ENCODE data around the gene RBM24.

RBM24 gene

DNA sequence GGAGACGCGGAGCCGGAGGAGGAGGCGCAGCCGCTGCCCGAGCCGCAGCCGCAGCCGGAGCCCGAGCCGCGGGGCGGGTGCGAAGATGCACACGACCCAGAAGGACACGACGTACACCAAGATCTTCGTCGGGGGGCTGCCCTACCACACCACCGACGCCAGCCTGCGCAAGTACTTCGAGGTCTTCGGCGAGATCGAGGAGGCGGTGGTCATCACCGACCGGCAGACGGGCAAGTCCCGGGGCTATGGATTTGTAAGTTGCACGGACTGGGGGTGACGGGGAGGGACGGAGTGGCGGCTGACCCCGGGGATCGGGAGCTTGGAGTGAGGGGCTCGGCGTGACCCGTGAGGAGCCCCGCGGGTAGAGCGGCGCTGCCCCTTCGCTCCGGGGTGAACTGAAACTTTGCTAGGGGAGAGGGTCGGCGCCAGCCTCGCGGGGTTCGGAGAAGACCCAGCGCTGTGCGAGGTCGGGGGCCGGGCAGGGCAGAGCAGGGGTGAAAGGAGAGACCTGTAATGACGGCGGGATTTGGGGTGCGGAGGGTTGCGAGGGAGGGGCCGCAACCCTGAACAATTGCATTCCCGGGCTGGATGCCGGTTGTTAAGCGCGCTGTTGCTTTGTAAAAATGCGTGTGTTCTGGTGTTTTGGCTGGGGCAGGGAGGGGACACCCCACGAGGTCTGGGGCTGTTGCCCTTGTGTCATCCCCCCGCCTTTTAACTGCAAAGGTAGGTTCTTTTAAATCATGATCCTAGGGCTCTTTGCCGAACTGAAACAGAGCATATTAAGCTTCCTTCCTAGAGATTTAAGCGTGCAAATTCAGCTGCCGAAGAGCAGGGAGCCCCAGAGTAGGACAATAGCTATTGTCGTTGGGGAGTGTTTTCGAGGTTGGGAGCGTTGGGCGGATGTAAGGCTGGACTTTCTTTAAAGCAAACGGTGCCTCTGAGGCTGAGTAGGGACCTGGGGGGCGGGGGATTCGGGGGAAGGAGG, 628 bp downstream of the RBM24 start:
- no peak for DNase-seq (ENCODE audit: low read depth)
- TF ChIP-seq, protein P1, sequence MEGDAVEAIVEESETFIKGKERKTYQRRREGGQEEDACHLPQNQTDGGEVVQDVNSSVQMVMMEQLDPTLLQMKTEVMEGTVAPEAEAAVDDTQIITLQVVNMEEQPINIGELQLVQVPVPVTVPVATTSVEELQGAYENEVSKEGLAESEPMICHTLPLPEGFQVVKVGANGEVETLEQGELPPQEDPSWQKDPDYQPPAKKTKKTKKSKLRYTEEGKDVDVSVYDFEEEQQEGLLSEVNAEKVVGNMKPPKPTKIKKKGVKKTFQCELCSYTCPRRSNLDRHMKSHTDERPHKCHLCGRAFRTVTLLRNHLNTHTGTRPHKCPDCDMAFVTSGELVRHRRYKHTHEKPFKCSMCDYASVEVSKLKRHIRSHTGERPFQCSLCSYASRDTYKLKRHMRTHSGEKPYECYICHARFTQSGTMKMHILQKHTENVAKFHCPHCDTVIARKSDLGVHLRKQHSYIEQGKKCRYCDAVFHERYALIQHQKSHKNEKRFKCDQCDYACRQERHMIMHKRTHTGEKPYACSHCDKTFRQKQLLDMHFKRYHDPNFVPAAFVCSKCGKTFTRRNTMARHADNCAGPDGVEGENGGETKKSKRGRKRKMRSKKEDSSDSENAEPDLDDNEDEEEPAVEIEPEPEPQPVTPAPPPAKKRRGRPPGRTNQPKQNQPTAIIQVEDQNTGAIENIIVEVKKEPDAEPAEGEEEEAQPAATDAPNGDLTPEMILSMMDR (IDR thresholded peaks at IDR 0.05; ENCODE audit: control insufficient read depth, insufficient read depth, low read depth, low read length, missing control alignments) = no peak
- H3K4me3 ChIP-seq (ENCODE audit: control insufficient read depth, low read depth, low read length) = peak overlapping the region; percentile 92

DNA sequence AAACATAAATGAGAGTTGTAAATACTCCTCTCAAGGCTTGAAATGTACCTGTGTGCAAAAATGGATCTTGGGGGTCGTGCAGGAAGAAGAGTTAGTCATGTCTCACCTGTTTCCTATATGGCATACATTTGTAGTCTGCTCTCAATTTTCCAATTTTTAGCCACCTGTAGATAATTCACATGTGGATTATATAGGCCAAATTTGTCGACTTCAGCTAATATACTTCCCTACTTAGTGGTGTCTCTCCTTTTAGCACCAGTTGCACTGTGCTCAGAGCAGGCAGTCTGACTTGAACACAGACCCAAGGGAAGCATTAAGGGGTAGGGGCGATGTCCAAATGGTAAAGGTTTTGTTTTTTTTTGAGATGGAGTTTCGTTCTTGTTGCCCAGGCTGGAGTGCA, 1.9 kb downstream of the RBM24 start:
- H3K4me3 ChIP-seq (ENCODE audit: control insufficient read depth, low read depth, low read length) = peak overlapping the region; percentile 92
- TF ChIP-seq, protein P1 (IDR thresholded peaks at IDR 0.05; ENCODE audit: control insufficient read depth, insufficient read depth, low read depth, low read length, missing control alignments) = no peak
- DNase-seq (ENCODE audit: low read depth) = no peak

DNA sequence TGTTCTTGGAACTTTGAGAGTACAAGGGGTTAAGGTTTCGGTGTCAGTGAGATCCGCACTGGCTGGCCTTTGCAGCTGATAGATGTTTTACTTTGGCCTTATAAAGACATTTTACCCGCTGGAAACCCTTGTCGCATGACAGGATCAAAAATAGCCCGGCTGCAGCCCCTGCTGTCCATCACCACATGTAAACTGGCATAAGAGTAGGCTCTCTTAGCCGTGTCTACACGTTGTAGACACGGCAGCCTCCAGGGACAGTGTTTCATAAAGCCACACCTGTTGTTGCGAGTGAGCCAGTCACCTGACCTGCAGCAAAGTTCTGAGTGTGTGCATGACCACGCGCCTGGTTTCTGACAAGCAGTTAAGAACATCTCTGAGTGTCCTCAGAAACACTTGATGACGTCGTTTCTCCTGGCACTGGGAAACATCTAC, 8.5 kb downstream of the RBM24 start:
- no peak overlapping the region for H3K4me3 ChIP-seq (ENCODE audit: control insufficient read depth, low read depth, low read length)
- no peak for DNase-seq (ENCODE audit: low read depth)
- TF ChIP-seq, protein P1 (IDR thresholded peaks at IDR 0.05; ENCODE audit: control insufficient read depth, insufficient read depth, low read depth, low read length, missing control alignments) = no peak

DNA sequence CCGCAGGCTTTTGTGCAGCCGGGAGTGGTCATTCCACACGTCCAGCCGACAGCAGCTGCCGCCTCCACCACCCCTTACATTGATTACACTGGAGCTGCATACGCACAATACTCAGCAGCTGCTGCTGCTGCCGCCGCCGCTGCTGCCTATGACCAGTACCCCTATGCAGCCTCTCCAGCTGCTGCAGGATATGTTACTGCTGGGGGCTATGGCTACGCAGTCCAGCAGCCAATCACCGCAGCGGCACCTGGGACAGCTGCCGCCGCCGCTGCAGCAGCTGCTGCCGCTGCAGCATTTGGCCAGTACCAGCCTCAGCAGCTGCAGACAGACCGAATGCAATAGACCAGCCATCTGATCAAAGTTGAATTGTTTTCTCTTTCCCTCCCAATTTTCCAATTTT, 10.6 kb downstream of the RBM24 start:
- TF ChIP-seq, protein P1 (IDR thresholded peaks at IDR 0.05; ENCODE audit: control insufficient read depth, insufficient read depth, low read depth, low read length, missing control alignments) = no peak
- H3K4me3 ChIP-seq (ENCODE audit: control insufficient read depth, low read depth, low read length) = no peak overlapping the region
- DNase-seq (ENCODE audit: low read depth) = no peak

DNA sequence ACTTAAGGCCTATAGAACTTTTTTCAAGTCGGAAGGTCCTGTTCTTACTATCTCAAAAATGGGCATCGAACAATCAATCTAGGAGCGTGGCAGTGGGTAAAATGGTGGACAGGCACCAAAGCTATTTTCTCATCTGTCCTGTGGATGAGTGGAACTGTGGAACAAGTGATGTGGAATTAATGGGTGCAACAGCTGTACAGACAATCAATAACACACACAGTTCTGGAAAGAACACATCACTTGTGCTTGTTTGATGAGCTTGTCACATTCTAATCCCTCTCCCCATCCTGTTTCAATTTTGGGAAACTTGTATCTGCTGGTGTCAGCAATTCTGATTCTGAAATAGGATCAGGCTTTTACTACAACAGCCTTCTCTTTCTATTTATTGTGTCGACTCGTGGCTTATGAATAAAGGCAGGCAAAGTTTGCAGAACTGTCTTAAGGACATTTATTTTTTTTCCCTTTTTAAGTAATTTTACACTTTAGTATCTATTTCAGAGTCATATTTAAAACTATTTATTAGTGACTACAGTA, 11.5 kb downstream of the RBM24 start:
- DNase-seq (ENCODE audit: low read depth) = no peak
- TF ChIP-seq, protein P1 (IDR thresholded peaks at IDR 0.05; ENCODE audit: control insufficient read depth, insufficient read depth, low read depth, low read length, missing control alignments) = no peak
- no peak overlapping the region for H3K4me3 ChIP-seq (ENCODE audit: control insufficient read depth, low read depth, low read length)

DNA sequence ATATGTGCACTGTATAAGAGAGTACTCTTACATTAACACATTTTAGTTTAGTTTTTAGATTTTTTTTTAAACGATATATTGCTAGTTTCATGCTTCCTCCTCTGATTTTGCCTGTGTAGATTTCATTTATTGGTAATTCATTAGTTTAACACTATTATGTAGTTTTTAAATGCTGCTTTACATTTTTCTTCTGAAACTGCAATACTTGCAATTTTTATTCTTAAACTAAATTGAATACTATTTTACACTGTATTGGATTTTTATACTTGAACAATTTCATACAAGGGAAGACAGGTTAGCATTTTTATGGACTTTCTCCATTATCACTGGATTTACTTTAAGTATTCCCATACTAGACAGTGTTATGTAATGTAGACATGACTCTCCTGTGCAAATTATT, 12.2 kb downstream of the RBM24 start:
- TF ChIP-seq, protein P1 (IDR thresholded peaks at IDR 0.05; ENCODE audit: control insufficient read depth, insufficient read depth, low read depth, low read length, missing control alignments) = no peak
- H3K4me3 ChIP-seq (ENCODE audit: control insufficient read depth, low read depth, low read length) = no peak overlapping the region
- no peak for DNase-seq (ENCODE audit: low read depth)
